ENCODE data around the gene TMEM164. TPM values are rescaled to one million over a fixed set of nuclear protein-coding genes. Genes with fewer than 3 reads are reported as not detected.

The TMEM164 gene
- total RNA-seq, 1 donor from 2014 or later = 39.9 TPM

GRCh38 chrX:110001740-110002299 is 1.1 kb upstream of the TMEM164 start:
- no peak for DNase-seq (ENCODE audit: low spot score)
- intact Hi-C loops (cut with DNase I) = loop anchor here (1.0 to 10.0 kb wide), 4 partner anchors 48 to 287 kb away; no protein-coding TSS in a partner anchor

- DNase-seq (ENCODE audit: low spot score) = no peak
- intact Hi-C loops (cut with DNase I) = loop anchor here (5.0 to 10.0 kb wide), 3 partner anchors 91 to 289 kb away; no protein-coding TSS in a partner anchor
These were observed 548 bp downstream of the TMEM164 start for GRCh38 chrX:110003167-110004156.

GRCh38 chrX:110004215-110004614 is 1.3 kb downstream of the TMEM164 start:
- intact Hi-C loops (cut with DNase I) = loop anchor here (5.0 to 10.0 kb wide), 3 partner anchors 92 to 289 kb away; no protein-coding TSS in a partner anchor
- no peak for DNase-seq (ENCODE audit: low spot score)

GRCh38 chrX:110004731-110005369 is 1.9 kb downstream of the TMEM164 start:
- no peak for DNase-seq (ENCODE audit: low spot score)
- intact Hi-C loops (cut with DNase I) = loop anchor here (5.0 to 10.0 kb wide), 3 partner anchors 93 to 290 kb away; no protein-coding TSS in a partner anchor

GRCh38 chrX:110006161-110006560 is 3.2 kb downstream of the TMEM164 start:
- intact Hi-C loops (cut with DNase I) = loop anchor here (10.0 kb wide), 2 partner anchors 139 to 291 kb away; no protein-coding TSS in a partner anchor
- no peak for DNase-seq (ENCODE audit: low spot score)

GRCh38 chrX:110006821-110007375 is 4.0 kb downstream of the TMEM164 start:
- intact Hi-C loops (cut with DNase I) = loop anchor here (10.0 kb wide), 2 partner anchors 138 to 292 kb away; no protein-coding TSS in a partner anchor
- DNase-seq (ENCODE audit: low spot score) = no peak

- intact Hi-C loops (cut with DNase I) = loop anchor here (10.0 kb wide), 2 partner anchors 137 to 293 kb away; no protein-coding TSS in a partner anchor
- DNase-seq (ENCODE audit: low spot score) = no peak
These were observed 5.2 kb downstream of the TMEM164 start for GRCh38 chrX:110008011-110008635.

GRCh38 chrX:110012818-110013485 is 10.0 kb downstream of the TMEM164 start:
- DNase-seq (ENCODE audit: low spot score) = no peak
- intact Hi-C loops (cut with DNase I) = no loop called here

GRCh38 chrX:110013968-110014367 is 11.1 kb downstream of the TMEM164 start:
- intact Hi-C loops (cut with DNase I) = no loop called here
- DNase-seq (ENCODE audit: low spot score) = no peak

GRCh38 chrX:110015032-110015431 is 12.1 kb downstream of the TMEM164 start:
- no peak for DNase-seq (ENCODE audit: low spot score)
- intact Hi-C loops (cut with DNase I) = no loop called here

GRCh38 chrX:110015915-110016314 is 13.0 kb downstream of the TMEM164 start:
- intact Hi-C loops (cut with DNase I) = no loop called here
- DNase-seq (ENCODE audit: low spot score) = no peak

GRCh38 chrX:110020536-110020935 is 17.6 kb downstream of the TMEM164 start:
- no peak for DNase-seq (ENCODE audit: low spot score)
- intact Hi-C loops (cut with DNase I) = no loop called here

- no peak for DNase-seq (ENCODE audit: low spot score)
- intact Hi-C loops (cut with DNase I) = no loop called here
These were observed 18.5 kb downstream of the TMEM164 start for GRCh38 chrX:110021258-110022022.

GRCh38 chrX:110022599-110023448 is 19.9 kb downstream of the TMEM164 start:
- intact Hi-C loops (cut with DNase I) = no loop called here
- DNase-seq (ENCODE audit: low spot score) = no peak

GRCh38 chrX:110025395-110025794 is 22.5 kb downstream of the TMEM164 start:
- intact Hi-C loops (cut with DNase I) = no loop called here
- DNase-seq (ENCODE audit: low spot score) = no peak

- no peak for DNase-seq (ENCODE audit: low spot score)
- intact Hi-C loops (cut with DNase I) = no loop called here
These were observed 23.4 kb downstream of the TMEM164 start for GRCh38 chrX:110026099-110026844.
